Panc1 (cell line): ENCODE data around the gene CCDC141.

Experiments
- CTCF ChIP-seq: fragments of 450-650 bp; IDR thresholded peaks from 2 replicates; pipeline ENCODE4 v1.5.1; 2017; ENCODE audit warnings: mild to moderate bottlenecking
- POLR2AphosphoS5 ChIP-seq: IDR thresholded peaks from 2 replicates; pipeline ENCODE4 v1.6.1; 2012; ENCODE audit warnings: mild to moderate bottlenecking, low read depth, low read length, moderate library complexity
- REST ChIP-seq, 2 experiments: IDR thresholded peaks; 2 replicates each; pipeline ENCODE4 v1.6.1; 2011 to 2012; ENCODE audit warnings: low read depth in 2 of 2, control low read depth in 1 of 2, low read length in 1 of 2, mild to moderate bottlenecking in 1 of 2, moderate library complexity in 1 of 2; ENCODE audit not compliant: insufficient read depth in 1 of 2
- SIN3A ChIP-seq: IDR thresholded peaks from 2 replicates; pipeline ENCODE4 v1.6.1; 2012; ENCODE audit warnings: low read depth, mild to moderate bottlenecking, low read length, moderate library complexity, borderline replicate concordance; ENCODE audit not compliant: insufficient read depth

- TF ChIP-seq POLR2AphosphoS5 (no peak), CTCF (no peak), REST (IDR thresholded peaks at IDR 0.05; ENCODE audit: insufficient read depth in 1 of 2, low read depth in 2 of 2, low read length in 1 of 2) (no peak), SIN3A (no peak)
Observed at GRCh38 chr2:178954049-178954448, 95.9 kb downstream of the CCDC141 start.
